NCI-H526 (cell line): ENCODE data around the gene SMARCAD1.

Experiments
- DNase-seq, 2 experiments: peaks; one replicate each; lab custom pipeline; 2025; lab: John Stamatoyannopoulos, UW

SMARCAD1 gene, protein sequence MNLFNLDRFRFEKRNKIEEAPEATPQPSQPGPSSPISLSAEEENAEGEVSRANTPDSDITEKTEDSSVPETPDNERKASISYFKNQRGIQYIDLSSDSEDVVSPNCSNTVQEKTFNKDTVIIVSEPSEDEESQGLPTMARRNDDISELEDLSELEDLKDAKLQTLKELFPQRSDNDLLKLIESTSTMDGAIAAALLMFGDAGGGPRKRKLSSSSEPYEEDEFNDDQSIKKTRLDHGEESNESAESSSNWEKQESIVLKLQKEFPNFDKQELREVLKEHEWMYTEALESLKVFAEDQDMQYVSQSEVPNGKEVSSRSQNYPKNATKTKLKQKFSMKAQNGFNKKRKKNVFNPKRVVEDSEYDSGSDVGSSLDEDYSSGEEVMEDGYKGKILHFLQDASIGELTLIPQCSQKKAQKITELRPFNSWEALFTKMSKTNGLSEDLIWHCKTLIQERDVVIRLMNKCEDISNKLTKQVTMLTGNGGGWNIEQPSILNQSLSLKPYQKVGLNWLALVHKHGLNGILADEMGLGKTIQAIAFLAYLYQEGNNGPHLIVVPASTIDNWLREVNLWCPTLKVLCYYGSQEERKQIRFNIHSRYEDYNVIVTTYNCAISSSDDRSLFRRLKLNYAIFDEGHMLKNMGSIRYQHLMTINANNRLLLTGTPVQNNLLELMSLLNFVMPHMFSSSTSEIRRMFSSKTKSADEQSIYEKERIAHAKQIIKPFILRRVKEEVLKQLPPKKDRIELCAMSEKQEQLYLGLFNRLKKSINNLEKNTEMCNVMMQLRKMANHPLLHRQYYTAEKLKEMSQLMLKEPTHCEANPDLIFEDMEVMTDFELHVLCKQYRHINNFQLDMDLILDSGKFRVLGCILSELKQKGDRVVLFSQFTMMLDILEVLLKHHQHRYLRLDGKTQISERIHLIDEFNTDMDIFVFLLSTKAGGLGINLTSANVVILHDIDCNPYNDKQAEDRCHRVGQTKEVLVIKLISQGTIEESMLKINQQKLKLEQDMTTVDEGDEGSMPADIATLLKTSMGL

DNA sequence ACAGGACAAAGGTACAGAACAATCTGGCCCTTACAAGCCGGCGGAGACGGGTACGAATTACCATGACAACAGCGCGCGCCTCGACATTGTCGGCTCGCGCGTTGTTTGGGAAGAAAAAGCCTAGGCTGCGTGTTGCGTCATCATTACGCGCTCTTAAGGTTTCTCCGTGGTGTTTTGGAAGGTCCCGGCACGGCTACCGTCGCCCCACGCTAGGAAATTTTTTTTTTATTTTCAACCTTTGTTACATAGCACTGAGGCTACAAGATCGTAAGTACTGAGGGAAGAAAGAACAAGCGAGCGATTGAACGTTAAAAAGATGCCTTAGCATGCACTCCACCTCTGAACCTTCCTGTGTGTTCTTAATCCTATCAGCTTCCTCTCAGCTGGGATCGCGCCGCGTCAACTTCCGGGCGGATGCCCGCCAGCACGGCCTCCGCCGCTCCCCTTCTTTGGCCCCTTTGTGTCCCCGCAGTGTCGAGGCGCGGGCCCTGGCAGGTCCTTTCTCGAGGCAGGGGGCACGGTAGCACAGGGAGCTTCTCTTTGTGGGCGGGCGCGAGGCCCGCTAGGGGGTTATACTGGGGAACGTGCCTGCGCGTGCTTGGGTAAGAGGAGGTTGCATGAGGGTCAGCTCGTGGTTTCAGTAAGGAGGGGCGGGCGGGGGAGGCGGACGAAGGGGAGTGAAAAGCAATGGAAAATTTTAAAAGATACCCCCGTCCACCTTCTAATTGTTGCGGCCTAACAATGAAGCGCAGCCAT is at the start of gene SMARCAD1:
SMARCAD1 (plus strand) TSS at position 397 of the 756 bp plus-strand sequence. CDS start 530 bp downstream, outside the sequence.
- peak; percentile 88 to 95 for DNase-seq

DNA sequence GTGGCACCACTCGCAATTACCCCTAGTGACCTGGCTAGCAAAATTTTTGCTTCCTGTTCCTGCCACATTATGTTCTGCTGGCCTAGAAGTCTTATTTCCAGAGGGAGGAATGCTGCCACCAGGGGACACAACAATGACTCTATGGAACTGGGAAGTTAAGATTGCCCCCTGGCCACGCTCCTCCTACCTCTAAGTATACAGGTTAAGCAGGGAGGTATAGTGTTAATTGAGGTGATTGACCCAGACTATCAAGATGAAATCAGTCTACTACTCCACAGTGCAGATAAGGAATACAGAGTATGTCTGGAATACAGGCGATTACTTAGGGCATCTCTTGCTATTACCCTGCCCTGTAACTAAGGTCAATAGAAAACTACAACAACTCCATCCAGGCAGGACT is 48.8 kb upstream of the SMARCAD1 start:
- no peak for DNase-seq

DNA sequence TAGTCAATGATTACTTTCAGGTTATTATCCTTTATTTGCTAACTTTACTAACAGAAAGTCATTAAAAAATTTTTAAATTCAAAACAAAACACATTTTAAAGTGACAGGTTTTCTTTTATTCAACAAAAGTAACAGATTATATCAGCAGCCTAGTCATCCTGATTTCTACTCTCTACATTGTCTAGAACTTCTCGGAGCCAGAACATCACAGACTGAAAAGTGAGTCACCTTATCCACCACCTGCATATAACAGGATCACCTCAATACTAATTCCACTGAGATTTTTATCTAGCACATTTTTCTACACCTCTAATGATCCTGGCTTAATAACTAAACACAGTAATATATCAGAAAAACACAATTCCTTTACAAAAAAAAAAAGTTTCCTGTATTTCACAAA is 47.9 kb upstream of the SMARCAD1 start:
- no peak for DNase-seq

DNA sequence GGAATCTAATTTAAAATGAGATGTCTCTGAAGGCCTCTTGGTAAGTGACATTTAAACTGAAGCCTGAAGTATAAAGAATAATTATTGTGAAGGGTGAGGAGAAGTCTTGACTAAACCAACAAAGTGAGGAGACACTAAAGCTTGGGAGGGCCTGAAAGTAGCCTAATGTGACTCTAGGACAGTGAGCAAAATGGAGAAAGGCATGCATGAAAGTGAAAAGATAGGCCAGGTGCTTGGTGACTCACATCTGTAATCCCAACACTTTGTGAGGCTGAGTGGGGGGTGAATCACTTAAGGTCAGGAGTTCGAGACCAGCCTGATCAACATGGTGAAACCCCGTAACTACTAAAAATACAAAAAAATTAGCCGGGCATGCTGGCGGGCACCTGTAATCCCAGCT is 46.9 kb upstream of the SMARCAD1 start:
- DNase-seq: no peak

DNA sequence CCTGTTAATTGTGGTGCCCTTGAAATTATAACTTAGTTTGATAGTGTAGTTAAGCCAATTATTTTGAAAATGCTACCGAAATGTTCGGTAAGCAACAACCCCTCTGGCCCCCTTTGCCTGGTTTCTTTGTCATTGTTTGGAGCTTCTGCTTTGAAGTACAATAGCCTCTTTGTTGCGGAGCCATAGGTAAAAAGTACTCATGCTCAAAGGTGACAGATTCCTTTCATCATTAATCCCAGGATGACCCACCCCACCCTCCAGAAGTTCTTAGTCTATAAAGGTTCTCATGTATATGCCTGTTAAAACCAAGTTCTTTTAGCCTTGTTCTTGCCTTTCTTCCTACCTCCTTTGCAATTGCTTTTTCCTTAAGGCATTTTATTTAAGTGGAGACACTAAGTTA is 42.4 kb upstream of the SMARCAD1 start:
- DNase-seq: no peak

DNA sequence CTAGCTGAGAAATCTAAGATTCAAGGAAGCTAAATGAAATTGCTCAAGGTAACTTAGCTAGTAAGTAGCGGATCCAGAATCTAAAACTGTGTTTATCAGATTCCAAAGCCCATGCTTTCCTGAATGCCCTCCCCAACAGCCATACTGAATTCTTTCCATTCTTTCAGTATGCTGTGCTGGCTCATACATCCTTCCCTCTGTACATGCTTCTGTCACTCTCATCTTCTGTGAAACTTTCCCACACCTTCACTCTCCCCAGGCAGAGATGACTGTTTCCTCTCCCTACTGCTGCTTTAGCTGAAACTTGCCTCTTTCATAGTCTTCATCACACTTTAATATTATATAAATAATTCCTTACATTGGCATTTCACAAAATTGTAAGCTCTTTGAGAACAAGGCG is 39.3 kb upstream of the SMARCAD1 start:
- DNase-seq: no peak

DNA sequence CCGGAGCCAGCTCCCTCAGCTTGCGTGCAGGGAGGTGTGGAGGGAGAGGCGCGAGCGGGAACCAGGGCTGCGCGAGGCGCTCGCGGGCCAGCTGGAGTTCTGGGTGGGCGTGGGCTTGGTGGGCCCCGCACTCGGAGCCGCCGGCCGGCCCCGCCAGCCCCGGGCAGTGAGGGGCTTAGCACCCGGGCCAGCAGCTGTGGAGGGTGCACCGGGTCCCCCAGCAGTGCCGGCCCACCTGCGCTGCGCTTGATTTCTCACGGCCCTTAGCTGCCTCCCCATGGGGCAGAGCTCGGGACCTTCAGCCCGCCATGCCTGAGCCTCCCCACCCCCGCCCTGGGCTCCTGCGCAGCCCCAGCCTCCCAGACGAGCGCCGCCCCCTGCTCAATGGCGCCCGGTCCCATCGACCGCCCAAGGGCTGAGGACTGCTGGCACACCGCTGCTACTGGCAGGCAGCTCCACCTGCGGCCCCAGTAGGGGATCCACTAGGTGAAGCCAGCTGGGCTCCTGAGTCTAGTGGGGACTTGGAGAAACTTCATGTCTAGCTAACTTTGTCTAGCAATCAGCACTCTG is 37.8 kb upstream of the SMARCAD1 start:
- no peak for DNase-seq

DNA sequence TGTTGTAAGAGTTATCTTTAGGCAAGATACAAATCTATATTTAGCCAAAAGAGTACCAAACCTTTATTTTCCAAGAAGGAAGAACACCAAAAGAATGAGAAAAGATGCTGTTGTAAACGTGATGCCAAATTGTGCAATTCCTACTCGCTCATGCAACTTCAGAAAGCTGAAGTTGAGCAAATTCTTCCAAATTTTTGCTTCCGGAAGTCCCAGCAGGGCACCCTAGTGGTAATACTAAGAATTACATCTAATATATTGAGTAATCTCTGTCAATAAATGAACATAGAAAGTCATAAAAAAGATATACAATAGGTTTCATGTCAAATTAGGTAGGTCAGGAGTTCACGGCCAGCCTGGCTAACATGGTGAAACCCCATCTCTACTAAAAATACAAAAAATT is 36.0 kb upstream of the SMARCAD1 start:
- no peak for DNase-seq

DNA sequence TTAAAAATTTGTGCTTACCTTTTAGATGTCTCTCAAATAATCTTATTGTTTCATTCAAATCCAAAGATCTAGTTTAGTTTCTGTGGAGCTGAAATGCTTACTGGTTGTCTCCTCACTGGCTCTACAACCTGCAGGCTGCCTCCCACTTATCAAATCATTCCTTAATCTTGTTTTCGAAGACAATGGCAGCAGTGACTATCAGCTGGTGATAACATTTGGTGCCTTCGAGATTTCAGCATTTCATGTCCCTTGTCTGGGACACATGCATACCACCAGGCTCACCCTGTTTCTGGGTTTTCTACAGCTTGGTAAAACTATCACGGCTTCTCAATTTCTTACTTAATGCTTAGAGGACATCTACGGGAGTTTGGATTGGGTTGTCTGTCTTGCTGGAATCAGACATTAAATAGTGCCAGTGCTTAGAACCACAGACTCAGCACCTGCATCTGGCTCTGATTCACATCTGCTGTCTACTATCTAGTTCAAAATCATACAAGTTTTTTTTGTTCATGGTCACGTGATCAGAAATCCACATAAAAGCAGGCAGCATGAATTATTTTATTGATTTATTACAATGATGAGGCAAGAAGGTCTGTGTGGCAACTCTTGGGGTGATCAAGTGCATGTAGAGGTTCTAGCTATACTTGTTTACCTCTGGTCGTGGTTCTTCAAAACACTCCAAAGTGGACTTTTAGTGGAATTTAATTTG is 32.0 kb upstream of the SMARCAD1 start:
- no peak for DNase-seq

DNA sequence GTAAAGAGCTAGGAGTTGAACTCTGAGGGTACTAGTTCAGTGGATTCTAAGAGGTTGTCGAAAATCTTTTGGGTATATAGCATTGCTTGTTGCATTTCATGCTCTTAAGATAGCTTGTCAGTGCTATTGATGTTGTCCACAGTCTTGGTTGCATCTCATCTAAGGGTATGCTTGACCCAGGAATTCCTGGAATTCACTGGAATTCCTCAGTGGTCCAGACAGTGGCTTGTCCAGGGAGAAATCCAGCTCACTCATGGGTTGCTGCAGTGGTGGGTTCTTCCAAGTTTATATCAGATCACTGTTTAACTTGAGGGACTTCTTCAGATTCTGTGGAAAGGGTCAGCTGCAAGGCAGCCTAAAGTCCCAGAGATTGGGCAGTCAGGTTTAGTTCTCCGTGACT is 29.8 kb upstream of the SMARCAD1 start:
- DNase-seq: no peak

DNA sequence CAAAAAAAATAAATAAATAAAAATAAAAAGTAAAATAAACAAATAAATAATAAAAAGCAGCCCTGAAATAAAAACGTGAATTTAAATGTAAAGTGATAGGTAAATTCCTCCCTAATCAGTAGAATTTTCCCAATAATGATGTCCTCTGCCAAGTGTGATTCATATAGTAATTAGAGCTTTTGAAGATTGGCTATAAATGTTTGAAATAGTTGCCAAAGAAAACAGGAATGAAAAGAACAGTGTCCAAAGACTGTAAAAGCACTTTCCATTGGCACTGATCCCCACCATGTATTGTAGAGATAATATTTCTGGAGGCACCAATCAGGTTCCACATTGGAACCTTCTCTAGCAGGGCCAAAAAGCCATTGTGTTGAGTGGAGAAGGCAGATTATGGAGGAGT is 25.9 kb upstream of the SMARCAD1 start:
- no peak for DNase-seq

DNA sequence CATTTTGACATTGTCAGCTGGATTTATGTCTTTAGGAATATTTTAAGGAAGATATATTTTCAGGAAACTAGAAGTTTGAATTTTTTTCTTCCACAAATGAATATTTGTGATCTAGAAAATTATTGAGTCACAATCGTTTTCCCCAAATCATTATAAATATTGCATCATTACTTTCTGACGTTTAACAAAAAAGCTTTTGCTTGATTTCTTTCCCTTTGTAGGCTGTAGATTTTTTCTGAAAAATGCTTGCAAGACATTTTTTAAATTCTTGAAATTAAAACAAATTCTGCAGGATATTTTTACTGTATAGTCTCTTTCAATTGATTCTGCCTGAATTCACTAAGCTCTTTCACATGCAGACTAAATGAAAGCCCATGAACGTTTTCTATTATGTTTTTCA is 4.9 kb upstream of the SMARCAD1 start:
- DNase-seq: no peak

DNA sequence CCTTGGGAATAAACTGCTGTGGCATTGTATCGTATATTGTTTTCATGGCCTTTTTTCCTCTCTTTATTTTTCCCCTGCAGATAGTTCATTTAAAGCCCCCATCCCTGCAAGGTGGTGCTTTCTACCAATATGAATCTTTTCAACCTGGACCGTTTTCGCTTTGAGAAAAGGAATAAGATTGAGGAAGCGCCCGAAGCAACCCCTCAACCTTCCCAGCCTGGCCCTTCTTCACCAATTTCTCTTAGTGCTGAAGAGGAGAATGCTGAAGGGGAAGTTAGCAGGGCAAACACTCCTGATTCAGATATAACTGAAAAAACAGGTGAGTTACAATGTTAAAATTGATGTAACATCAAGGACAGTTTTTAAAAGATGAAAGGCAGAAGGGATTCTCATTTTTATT is 601 bp downstream of the SMARCAD1 start:
- no peak for DNase-seq

DNA sequence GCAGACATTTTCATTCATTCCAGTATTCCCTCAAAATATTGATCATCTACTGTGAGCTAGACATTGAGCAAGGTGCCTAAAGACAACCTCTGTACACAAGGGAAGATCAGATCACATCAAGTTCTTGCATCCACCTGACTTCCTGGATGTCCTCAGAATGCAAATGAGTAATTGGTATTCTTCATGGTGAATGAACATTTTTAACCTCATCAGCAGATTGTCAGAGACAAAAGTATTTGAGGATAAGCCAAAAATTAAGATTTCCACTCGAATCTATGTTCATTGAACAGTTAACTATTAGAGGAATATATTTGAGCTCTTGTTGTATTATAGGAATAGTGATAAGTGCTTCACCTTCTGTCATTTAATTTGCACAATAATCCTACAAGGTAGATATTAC is 1.3 kb downstream of the SMARCAD1 start:
- DNase-seq: no peak

DNA sequence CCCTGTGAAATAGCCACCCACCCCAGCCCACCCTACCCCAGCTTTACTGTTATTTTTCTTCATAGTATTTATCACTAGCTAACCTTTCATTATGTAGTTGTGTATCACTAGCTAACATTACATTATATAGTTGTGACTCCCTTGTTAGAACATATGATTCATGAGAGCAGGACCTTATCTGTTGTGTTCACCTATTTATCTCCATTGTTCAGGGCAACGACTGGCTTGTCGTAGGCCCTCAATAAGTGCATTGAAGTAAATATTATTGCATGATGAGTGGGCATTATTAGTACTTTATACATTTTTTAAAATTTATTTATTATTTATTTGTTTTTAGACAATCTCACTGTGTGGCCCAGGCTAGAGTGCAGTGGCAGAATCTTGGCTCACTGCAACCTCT is 4.2 kb downstream of the SMARCAD1 start:
- no peak for DNase-seq

DNA sequence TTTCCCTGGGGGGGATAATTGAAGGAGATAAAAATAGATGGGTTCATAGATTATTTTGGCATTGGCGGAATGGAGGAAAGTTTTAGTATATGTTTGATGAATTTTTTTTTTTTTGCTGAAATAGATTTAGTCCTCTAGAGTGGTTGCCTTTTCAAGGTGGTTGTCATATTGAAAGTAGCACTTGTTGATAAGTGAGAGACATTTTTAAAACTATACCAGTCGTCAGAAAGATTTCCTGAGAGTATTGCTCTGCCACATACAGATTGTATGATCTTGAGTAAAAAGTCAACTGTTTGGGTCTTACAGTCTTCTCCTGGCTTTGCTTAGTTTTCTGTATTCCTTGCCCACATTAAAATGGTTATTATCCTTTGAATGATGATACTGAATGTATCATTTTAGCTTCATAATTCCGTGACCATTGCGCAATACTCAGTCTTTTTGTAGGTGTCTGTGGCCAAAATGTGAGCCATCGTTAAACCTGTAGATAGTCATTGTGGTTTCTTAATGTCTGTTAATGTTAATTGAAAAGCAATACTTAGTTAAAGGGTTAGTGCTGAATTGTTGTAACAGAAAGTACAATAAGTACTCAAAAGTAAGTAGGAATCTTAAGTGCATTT is 7.1 kb downstream of the SMARCAD1 start:
- DNase-seq: no peak

DNA sequence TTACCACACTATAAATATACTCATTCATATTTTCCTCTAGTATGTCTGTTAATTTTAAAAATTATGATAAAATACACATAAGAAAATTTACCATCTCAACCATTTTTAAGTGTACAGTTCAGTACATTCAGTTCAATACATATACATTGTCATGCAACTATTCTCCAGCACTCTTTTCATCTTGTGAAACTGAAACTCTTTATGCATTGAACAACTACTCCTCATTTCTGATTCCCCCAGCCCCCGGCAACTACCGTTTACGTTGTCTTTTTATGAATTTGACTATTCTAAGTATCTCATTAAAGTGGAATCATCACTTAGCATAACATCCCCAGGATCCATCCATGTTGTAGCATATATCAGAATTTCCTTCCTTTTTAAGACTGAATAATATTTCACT is 8.7 kb downstream of the SMARCAD1 start:
- DNase-seq: no peak

DNA sequence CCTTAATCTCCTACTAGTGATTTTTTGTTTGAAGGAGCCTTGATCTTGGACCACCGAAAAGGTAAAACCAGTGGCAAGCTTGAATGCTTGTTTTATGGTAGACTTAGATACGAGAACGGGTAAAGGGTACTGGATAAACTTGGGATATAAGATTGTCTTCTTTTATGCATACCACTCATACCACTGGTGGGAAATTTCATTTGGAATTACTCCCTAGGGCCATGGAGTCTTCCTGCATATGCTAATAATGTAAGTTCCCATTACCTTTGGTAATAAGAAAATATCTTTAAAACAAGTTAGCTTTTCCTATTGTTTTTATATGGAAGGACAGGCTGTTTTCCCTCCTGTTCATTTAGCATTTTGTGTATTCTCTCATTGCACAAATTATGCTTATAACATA is 11.7 kb downstream of the SMARCAD1 start:
- no peak for DNase-seq

DNA sequence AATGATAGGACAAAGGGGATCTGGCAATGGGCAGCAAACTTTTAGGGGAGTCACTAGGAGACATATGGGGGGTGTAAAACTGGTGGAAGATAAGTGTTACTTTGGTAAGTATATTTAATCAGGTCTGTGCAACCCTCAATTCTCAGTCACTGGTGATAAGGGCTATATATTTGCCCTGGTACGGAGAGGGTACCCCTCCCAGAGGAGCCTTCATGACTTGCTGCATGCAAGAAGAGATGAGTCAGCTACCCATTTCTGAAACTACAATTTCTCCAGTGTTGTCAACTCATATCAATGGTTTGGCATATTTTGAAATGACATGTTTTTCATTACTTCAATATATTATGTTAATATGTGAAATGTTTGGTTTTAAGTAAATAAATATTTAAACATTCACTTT is 14.3 kb downstream of the SMARCAD1 start:
- DNase-seq: no peak

DNA sequence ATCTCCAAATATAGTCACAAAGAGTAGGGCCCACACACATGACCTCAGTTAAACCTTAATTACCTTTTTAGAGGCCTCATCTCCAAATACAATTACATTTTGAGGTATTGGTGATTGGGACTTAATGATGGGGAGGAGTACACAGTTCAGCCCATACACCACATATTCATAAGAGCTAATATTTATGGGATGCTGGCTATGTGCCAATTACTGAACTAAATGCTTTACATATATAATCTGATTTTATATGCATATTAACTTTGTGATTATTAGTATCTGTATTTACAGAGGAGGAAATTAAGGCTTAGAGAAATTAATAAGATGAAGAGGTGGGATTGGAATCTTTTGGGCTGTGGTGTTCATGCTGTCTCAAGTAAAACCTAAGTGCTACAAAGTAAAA is 17.8 kb downstream of the SMARCAD1 start:
- no peak for DNase-seq

DNA sequence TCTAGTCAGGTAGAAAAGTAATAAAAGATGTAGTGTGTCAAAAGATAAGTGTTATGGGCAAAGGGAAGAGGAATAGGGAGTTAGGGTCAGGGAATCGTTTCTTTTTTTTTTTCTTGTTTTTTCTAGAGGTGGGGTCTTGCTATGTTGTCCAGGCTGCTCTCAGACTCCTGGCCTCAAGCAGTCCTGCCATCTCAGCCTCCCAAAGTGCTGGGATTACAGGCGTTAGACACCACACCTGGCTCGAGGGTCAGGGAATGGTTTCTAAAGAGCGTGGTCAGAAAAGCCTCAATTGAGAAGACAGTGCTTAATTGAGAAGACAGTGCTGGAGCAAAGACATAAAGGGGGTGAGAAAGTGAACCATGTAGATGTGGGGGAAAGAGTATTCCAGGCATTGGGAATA is 19.1 kb downstream of the SMARCAD1 start:
- no peak for DNase-seq
